Measurements from ENCODE around the gene AMZ1.

GRCh38 chr7:2687338-2687869 is 598 bp upstream of the AMZ1 start:
- TF ChIP-seq EZH2phosphoT487 (IDR thresholded peaks at IDR 0.05; ENCODE audit: low read depth, severe bottlenecking, unreplicated experiment), result peak; percentile 43
- no peak for TF ChIP-seq CTCF (IDR thresholded peaks at IDR 0.05; ENCODE audit: poor library complexity)
- no peak for TF ChIP-seq EZH2 (IDR thresholded peaks at IDR 0.05; ENCODE audit: borderline replicate concordance)

All from hepatocyte (in vitro differentiated cells).